Gastrocnemius medialis (tissue), 4 donors: ENCODE results near the gene ANKRD13B.

ENCODE experiments used
- CTCF ChIP-seq, 5 experiments: fragments of 450-650 bp in 3 of 5; fragments of 200-600 bp in 2 of 5; sonication (generic) in 2 of 5; IDR thresholded peaks in 4 of 5; conservative IDR thresholded peaks in 1 of 5; 1 replicate in 4 of 5; 2 replicates in 1 of 5; pipeline ENCODE4 v1.5.1; 2016 to 2019; ENCODE audit warnings: antibody characterized with exemption in 5 of 5, mild to moderate bottlenecking in 3 of 5, moderate library complexity in 3 of 5
- POLR2A ChIP-seq, 2 donors: fragments of 450-650 bp; IDR thresholded peaks; one replicate each; pipeline ENCODE4 v1.6.1; 2017; ENCODE audit warnings: antibody characterized with exemption in 2 of 2, mild to moderate bottlenecking in 2 of 2, moderate library complexity in 2 of 2

DNA sequence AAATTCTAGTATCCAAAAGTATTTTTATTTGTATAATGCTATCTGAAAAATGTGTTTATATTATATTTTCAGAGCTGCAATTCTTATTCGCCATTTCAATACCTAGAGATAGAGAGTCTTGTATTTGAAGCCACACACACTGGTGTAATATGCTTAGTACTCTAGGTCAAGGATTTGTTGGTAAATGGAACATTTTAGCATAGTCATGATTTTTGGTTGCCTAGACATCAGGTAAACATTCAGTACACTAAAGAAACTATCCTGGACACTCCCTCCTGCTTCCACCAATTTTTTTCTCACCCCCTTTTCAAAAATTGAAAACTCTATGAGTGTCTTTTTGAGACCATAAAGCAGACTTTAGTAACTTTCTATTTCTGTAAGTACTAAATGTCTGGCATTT lies 46.8 kb upstream of the ANKRD13B start:
- TF ChIP-seq CTCF (IDR thresholded peaks at IDR 0.05 in 4 of 5, conservative IDR thresholded peaks at IDR 0.05 in 1 of 5), result no peak
- TF ChIP-seq POLR2A (IDR thresholded peaks at IDR 0.05), result no peak
